ENCODE measurements around the gene FOCAD. TPM values are rescaled to one million over a fixed set of nuclear protein-coding genes. Genes with fewer than 3 reads are reported as not detected.

The FOCAD gene
- total RNA-seq, 1 donor from 2014 or later = 38.4 TPM

DNA sequence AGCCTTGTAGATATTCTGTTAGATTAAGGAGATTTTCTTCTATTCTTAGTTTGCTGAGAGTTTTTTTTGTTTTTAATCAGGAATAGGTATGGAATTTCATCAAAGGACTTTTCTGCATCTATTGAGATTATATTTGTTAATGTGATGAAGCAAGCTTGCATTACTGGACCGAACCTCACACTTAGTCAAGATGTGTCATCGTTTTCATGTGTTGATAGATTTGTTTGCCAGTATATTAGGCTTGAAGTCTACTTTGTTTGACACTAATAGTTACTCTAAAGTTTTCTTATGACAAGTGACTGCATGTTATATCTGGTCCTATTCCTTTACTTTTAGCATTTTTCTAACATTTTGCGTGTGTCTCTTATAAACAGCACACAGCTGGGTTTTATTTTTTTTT is 359.8 kb downstream of the FOCAD start:
- no peaks in the 10 kb centered on the region for H3K36me3 Mint-ChIP-seq (ENCODE audit: unreplicated experiment)
- TF ChIP-seq, protein P1, sequence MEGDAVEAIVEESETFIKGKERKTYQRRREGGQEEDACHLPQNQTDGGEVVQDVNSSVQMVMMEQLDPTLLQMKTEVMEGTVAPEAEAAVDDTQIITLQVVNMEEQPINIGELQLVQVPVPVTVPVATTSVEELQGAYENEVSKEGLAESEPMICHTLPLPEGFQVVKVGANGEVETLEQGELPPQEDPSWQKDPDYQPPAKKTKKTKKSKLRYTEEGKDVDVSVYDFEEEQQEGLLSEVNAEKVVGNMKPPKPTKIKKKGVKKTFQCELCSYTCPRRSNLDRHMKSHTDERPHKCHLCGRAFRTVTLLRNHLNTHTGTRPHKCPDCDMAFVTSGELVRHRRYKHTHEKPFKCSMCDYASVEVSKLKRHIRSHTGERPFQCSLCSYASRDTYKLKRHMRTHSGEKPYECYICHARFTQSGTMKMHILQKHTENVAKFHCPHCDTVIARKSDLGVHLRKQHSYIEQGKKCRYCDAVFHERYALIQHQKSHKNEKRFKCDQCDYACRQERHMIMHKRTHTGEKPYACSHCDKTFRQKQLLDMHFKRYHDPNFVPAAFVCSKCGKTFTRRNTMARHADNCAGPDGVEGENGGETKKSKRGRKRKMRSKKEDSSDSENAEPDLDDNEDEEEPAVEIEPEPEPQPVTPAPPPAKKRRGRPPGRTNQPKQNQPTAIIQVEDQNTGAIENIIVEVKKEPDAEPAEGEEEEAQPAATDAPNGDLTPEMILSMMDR (IDR thresholded peaks at IDR 0.05) = no peak
- peaks cover 1% of the 10 kb centered on the region for H3K27me3 Mint-ChIP-seq (ENCODE audit: unreplicated experiment)
- H3K4me1 Mint-ChIP-seq (ENCODE audit: unreplicated experiment) = no peaks in the 10 kb centered on the region
- DNase-seq (ENCODE audit: extremely low spot score, unreplicated experiment) = no peak
- H3K4me3 Mint-ChIP-seq (ENCODE audit: unreplicated experiment) = no peak overlapping the region
- no peak overlapping the region for H3K27ac Mint-ChIP-seq (ENCODE audit: unreplicated experiment)
- H3K9me3 Mint-ChIP-seq (ENCODE audit: unreplicated experiment) = no peaks in the 10 kb centered on the region

Small RNAs within 50 kb of the gene (microRNA-seq; reads per million reads assigned to microRNA genes)
- 15.9 reads per million, percentile 25 among the genes with 10 or more reads in this experiment for gene MIR491 (ENCODE audit: unreplicated experiment)

Other genes starting within 250 kb of the FOCAD start
- 19.5 and 20.6 TPM in 2 replicates for gene MLLT3, start 61.8 kb upstream of the FOCAD start, total RNA-seq

All from osteocyte (in vitro differentiated cells).